Measurements from ENCODE around the gene ZNF814. TPM values are rescaled to one million over a fixed set of nuclear protein-coding genes. Genes with fewer than 3 reads are reported as not detected.
A peak's percentile ranks its signal among the peaks of the same experiment; 100 is the strongest.
"Not testable (repeated sequence)": the region's sequence is repeated elsewhere in the genome, so short reads cannot be mapped to it uniquely, and the experiment has no call there.

ZNF814 gene
- total and polyA plus RNA-seq, 4 experiments from 2014 or later: 9.3 to 35.3 (median 26.2) TPM

DNA sequence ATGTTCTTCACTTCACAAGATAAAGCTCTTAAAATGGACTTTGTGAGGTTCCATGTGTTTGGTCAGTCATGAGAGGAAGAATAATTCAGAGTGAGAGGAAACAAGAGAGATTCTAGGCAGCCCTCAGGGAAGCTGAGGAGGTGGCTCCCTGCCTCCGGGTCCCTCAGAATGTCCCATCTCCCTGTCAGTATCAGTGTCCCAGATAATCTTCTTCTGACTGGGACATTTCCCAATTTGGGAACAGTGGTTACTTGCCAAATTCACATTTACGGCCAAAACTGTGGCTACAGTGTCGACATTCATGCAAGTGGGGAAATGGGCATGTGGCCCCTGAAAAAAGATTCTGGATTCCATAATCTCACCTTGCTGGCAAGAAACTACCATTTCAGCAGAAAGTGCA is 18.6 kb upstream of the ZNF814 start:
- H3K27ac ChIP-seq (ENCODE audit: low read depth, low read length): no peak overlapping the region
- peaks cover 0 to 73% (median 57%) of the 10 kb centered on the region in 8 donors for H3K9me3 Mint-ChIP-seq
- intact Hi-C loops (cut with micrococcal nuclease): no loop called here
- H3K4me1 ChIP-seq (ENCODE audit: insufficient read depth, low read length): peaks cover 3% of the 10 kb centered on the region
- ChIA-PET CTCF (ENCODE audit: partially characterized antibody) (interaction anchor here (1.0 kb wide), 1 partner anchor 9 kb away, joined by 3 read pairs; no protein-coding TSS in a partner anchor), POLR2A (ENCODE audit: partially characterized antibody) (no interaction called here)
- H3K9me3 ChIP-seq (ENCODE audit: control insufficient read depth in 1 of 2, low read length in 2 of 2): peaks cover 0 to 10% of the 10 kb centered on the region in 2 donors
- H3K27me3 ChIP-seq (ENCODE audit: insufficient read depth, low read length): no peaks in the 10 kb centered on the region
- H3K36me3 ChIP-seq (ENCODE audit: insufficient read depth, low read length): peaks cover 9% of the 10 kb centered on the region
- peaks cover 48 to 58% of the 10 kb centered on the region in 2 donors for H3K36me3 Mint-ChIP-seq
- DNase-seq: no peak
- no peaks in the 10 kb centered on the region for H3K27me3 Mint-ChIP-seq
- H3K4me3 ChIP-seq (ENCODE audit: low read length in 2 of 2): no peak overlapping the region
- H3K4me1 Mint-ChIP-seq: peaks cover 8 to 18% (median 10%) of the 10 kb centered on the region in 4 donors
- no peak overlapping the region for H3K27ac Mint-ChIP-seq
- H3K4me3 Mint-ChIP-seq: no peak overlapping the region

DNA sequence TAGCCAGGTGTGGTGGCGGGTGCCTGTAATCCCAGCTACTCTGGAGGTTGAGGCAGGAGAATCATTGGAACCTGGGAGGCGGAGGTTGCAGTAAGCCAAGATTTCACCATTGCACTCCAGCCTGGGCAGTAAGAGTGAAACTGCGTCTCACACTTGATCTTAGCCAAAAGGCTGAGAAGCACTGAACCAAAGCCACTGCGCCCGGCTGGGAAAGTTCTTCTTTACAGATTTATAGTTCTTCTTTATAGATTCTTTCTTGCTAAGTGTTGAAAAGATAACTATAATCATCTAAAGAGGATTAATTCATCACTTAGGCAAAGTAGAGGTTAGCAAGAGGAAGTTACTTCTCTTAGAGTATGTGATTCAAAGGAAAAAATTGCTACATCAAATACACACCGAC is 16.4 kb upstream of the ZNF814 start:
- ChIA-PET POLR2A (ENCODE audit: partially characterized antibody) (no interaction called here), CTCF (ENCODE audit: partially characterized antibody) (no interaction called here)
- H3K27ac ChIP-seq (ENCODE audit: low read depth, low read length): no peak overlapping the region
- intact Hi-C loops (cut with micrococcal nuclease): no loop called here
- Mint-ChIP-seq H3K9me3 (peaks cover 0 to 65% (median 44%) of the 10 kb centered on the region in 8 donors), H3K27ac (peak overlapping the region in 2 of 7 donors; percentile 12 to 50), H3K4me3 (no peak overlapping the region), H3K27me3 (no peaks in the 10 kb centered on the region), H3K4me1 (peaks cover 6 to 7% (median 6%) of the 10 kb centered on the region in 4 donors), H3K36me3 (peaks cover 28 to 38% of the 10 kb centered on the region in 2 donors)
- H3K4me1 ChIP-seq (ENCODE audit: insufficient read depth, low read length): peaks cover 3% of the 10 kb centered on the region
- H3K27me3 ChIP-seq (ENCODE audit: insufficient read depth, low read length): no peaks in the 10 kb centered on the region
- no peak overlapping the region for H3K4me3 ChIP-seq (ENCODE audit: low read length in 2 of 2)
- no peak for DNase-seq
- H3K9me3 ChIP-seq (ENCODE audit: control insufficient read depth in 1 of 2, low read length in 2 of 2): peaks cover 0 to 8% of the 10 kb centered on the region in 2 donors
- H3K36me3 ChIP-seq (ENCODE audit: insufficient read depth, low read length): no peaks in the 10 kb centered on the region

DNA sequence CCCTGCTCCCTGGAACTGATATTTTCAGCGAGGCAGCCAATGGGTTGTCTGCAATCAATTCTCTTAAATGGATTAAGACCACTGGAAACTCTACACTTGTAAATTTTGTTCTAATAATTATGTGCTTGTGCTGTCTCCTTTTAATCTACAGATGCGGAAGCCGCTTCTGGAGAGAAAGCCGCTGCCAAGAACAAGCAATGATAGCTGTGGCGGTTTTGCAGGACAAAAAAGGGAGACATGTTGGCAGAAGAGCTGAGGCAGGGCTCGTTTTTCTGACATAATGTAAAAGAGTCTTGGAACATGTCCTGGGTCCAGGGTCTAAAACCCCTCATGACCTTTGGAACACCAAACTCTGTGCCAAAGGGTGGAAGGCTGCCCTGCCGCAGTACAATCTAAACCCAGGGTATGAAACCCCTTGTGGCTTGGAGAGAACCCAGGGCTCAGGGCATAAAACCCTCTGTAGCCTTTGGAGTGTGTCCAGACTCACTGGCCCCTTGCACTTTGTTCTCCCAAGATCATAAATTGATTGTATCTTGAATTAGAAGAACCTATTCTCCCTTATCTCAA is 14.9 kb upstream of the ZNF814 start:
- ChIA-PET CTCF (ENCODE audit: partially characterized antibody) (interaction anchor here (0.7 kb wide), 1 partner anchor 31 kb away, joined by 3 read pairs; the partner anchor contains the start of gene ZNF418), POLR2A (ENCODE audit: partially characterized antibody) (no interaction called here)
- no peak overlapping the region for H3K4me3 Mint-ChIP-seq
- no peaks in the 10 kb centered on the region for H3K27me3 Mint-ChIP-seq
- intact Hi-C loops (cut with micrococcal nuclease): loop anchor here (1.0 kb wide), 1 partner anchor 497 kb away; no protein-coding TSS in a partner anchor
- H3K27ac Mint-ChIP-seq: no peak overlapping the region
- peaks cover 17 to 30% of the 10 kb centered on the region in 2 donors for H3K36me3 Mint-ChIP-seq
- Histone ChIP-seq H3K9me3 (ENCODE audit: control insufficient read depth in 1 of 2, low read length in 2 of 2) (peaks cover 0 to 8% of the 10 kb centered on the region in 2 donors), H3K4me1 (ENCODE audit: insufficient read depth, low read length) (peaks cover 3% of the 10 kb centered on the region), H3K27ac (ENCODE audit: low read depth, low read length) (no peak overlapping the region), H3K36me3 (ENCODE audit: insufficient read depth, low read length) (no peaks in the 10 kb centered on the region), H3K4me3 (ENCODE audit: low read length in 2 of 2) (no peak overlapping the region), H3K27me3 (ENCODE audit: insufficient read depth, low read length) (no peaks in the 10 kb centered on the region)
- DNase-seq: no peak
- peaks cover 0 to 56% (median 44%) of the 10 kb centered on the region in 8 donors for H3K9me3 Mint-ChIP-seq
- peaks cover 6 to 7% (median 6%) of the 10 kb centered on the region in 4 donors for H3K4me1 Mint-ChIP-seq

DNA sequence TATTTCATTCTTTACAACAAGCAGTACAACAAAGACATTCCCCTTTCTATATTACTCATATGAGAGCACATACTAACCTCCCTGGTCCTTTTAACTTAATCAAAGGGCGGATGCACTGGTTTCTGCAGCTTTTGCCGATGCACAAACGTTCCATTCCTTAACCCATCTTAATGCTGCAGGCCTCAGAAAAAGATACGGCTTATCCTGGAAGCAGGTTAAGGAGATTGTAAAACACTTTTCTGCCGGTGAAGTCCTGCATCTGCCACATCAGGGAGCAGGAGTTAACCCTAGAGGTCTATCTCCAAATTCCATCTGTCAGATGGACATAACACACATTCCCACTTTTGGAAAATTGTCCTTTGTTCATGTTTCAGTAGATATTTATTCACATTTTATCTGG is 11.5 kb upstream of the ZNF814 start:
- no peaks in the 10 kb centered on the region for H3K27me3 Mint-ChIP-seq
- POLR2A ChIA-PET (ENCODE audit: partially characterized antibody): no interaction called here
- H3K36me3 Mint-ChIP-seq: peaks cover 4 to 8% of the 10 kb centered on the region in 2 donors
- H3K27me3 ChIP-seq (ENCODE audit: insufficient read depth, low read length): no peaks in the 10 kb centered on the region
- H3K4me3 ChIP-seq (ENCODE audit: low read length in 2 of 2): no peak overlapping the region
- no peak overlapping the region for H3K27ac Mint-ChIP-seq
- H3K9me3 Mint-ChIP-seq: peaks cover 0 to 53% (median 36%) of the 10 kb centered on the region in 8 donors
- H3K36me3 ChIP-seq (ENCODE audit: insufficient read depth, low read length): no peaks in the 10 kb centered on the region
- peaks cover 3% of the 10 kb centered on the region for H3K4me1 ChIP-seq (ENCODE audit: insufficient read depth, low read length)
- H3K27ac ChIP-seq (ENCODE audit: low read depth, low read length): no peak overlapping the region
- no peak for DNase-seq
- intact Hi-C loops (cut with micrococcal nuclease): no loop called here
- peaks cover 6 to 7% (median 6%) of the 10 kb centered on the region in 4 donors for H3K4me1 Mint-ChIP-seq
- CTCF ChIA-PET (ENCODE audit: partially characterized antibody): interaction anchor here (0.7 kb wide), 1 partner anchor 94 kb away, joined by 3 read pairs; no protein-coding TSS in a partner anchor
- no peaks in the 10 kb centered on the region for H3K9me3 ChIP-seq (ENCODE audit: control insufficient read depth in 1 of 2, low read length in 2 of 2)
- no peak overlapping the region for H3K4me3 Mint-ChIP-seq

DNA sequence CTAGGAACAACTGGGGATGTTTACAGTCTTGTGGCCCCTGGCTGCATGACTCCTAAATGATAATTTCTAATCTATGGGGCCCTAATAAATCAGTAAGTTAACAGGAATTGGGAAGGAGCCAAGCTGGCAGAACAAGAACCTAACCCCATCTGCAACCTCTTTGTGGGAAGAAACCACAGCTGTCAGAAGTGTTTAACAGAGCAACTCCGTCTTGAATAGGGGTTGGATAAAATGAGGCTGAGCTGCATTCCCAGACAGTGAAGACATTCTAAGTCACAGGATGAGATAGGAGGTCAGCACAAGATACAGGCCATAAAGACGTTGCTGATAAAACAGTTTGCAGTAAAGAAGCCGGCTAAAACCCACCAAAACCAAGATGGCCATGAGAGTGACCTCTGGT is 1.9 kb upstream of the ZNF814 start:
- DNase-seq; H3K9me3 ChIP-seq (ENCODE audit: control insufficient read depth in 1 of 2, low read length in 2 of 2); H3K27me3 ChIP-seq (ENCODE audit: insufficient read depth, low read length); H3K27ac Mint-ChIP-seq; CTCF ChIA-PET (ENCODE audit: partially characterized antibody); H3K4me3 Mint-ChIP-seq; H3K36me3 ChIP-seq (ENCODE audit: insufficient read depth, low read length); POLR2A ChIA-PET (ENCODE audit: partially characterized antibody); H3K4me3 ChIP-seq (ENCODE audit: low read length in 2 of 2); H3K27ac ChIP-seq (ENCODE audit: low read depth, low read length); H3K27me3 Mint-ChIP-seq; intact Hi-C loops (cut with micrococcal nuclease): not testable (repeated sequence)
- H3K4me1 ChIP-seq (ENCODE audit: insufficient read depth, low read length): peaks cover 20% of the 10 kb centered on the region
- Mint-ChIP-seq H3K36me3 (peaks cover 32 to 34% of the 10 kb centered on the region in 2 donors), H3K4me1 (peaks cover 10 to 27% (median 21%) of the 10 kb centered on the region in 4 donors), H3K9me3 (peaks cover 0 to 60% (median 50%) of the 10 kb centered on the region in 8 donors)

DNA sequence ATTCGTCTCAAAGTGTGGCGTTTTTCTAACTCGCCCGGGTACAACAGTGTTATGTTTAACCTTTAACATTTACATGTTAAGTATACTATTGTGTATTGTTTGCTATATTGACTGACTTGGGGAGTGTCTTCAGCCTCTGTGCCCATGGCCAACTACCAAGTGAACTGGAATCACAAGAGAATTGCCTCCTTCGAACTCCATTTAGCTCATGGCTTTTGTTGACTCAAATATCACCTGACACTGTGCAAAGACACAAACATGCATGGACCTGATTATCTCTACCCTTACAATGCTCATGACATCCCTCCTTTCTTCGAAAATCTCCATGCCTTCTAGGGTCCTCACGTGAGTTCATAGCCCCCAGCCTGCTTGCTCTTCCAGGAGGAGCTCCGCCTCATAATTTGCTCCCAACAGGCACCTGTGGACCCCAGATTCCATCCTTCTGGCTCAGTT is 704 bp downstream of the ZNF814 start:
- DNase-seq: no peak
- H3K4me3 Mint-ChIP-seq: peak overlapping the region; percentile 88 to 92 (median 89)
- H3K9me3 Mint-ChIP-seq: peaks cover 0 to 80% (median 66%) of the 10 kb centered on the region in 8 donors

DNA sequence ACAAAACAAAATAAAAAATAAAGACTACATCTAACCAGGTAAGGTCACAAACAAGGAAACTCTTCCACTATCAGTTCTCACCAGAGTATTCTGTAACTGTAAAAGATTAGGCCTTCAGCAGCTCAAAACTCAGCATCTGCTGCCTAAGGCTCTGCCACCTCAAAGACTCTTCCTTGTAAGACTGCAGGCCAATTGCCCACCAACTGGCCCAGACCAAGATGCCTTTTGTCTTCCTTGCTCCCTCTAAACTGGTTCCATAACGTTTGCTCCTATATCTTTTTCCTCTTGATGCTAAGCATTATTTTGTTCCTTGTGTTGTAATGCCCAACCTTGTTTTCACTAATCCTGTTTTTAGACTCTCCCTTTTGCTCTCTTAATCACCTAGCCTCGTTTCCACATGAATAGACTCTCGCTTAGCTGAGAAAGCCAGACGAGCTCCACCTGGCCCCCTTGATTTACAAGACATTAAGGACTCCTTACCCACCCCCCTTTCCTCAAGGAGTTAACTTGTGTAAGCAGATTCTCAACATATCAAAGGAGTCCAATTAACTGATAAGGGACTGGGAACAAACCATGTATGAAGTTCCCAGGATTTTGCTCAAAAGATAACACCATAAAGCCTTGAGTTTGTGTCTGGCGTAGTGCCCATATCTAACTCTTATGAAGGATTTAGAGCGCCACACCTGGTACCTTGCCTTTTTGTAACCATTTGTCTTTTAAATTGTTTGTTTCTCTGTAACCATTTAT is 1.5 kb downstream of the ZNF814 start:
- H3K27ac Mint-ChIP-seq: peak overlapping the region in 2 of 7 donors; percentile 10 to 37
- peaks cover 10 to 27% (median 21%) of the 10 kb centered on the region in 4 donors for H3K4me1 Mint-ChIP-seq
- ChIA-PET POLR2A (ENCODE audit: partially characterized antibody) (interaction anchor here (1.7 kb wide), 1 partner anchor 160 kb away, joined by 6 read pairs; the partner anchor contains the start of gene ZNF671), CTCF (ENCODE audit: partially characterized antibody) (no interaction called here)
- peaks cover 60 to 61% of the 10 kb centered on the region in 2 donors for H3K36me3 Mint-ChIP-seq
- H3K4me3 Mint-ChIP-seq: peak overlapping the region; percentile 88 to 92 (median 89)
- intact Hi-C loops (cut with micrococcal nuclease): no loop called here
- no peaks in the 10 kb centered on the region for H3K27me3 Mint-ChIP-seq
- Histone ChIP-seq H3K4me1 (ENCODE audit: insufficient read depth, low read length) (peaks cover 20% of the 10 kb centered on the region), H3K36me3 (ENCODE audit: insufficient read depth, low read length) (peaks cover 6% of the 10 kb centered on the region), H3K9me3 (ENCODE audit: control insufficient read depth in 1 of 2, low read length in 2 of 2) (no peaks in the 10 kb centered on the region), H3K27ac (ENCODE audit: low read depth, low read length) (no peak overlapping the region), H3K4me3 (ENCODE audit: low read length in 2 of 2) (no peak overlapping the region), H3K27me3 (ENCODE audit: insufficient read depth, low read length) (no peaks in the 10 kb centered on the region)
- no peak for DNase-seq
- H3K9me3 Mint-ChIP-seq: peaks cover 0 to 81% (median 71%) of the 10 kb centered on the region in 8 donors

More for the DNA sequence above, 704 bp downstream of the ZNF814 start:
- H3K27ac Mint-ChIP-seq: peak overlapping the region; percentile 30 to 86 (median 75)
- intact Hi-C loops (cut with micrococcal nuclease): loop anchor here (1.0 kb wide), 1 partner anchor 28 kb away; the partner anchor contains the start of gene ZNF417
- H3K4me1 Mint-ChIP-seq: peaks cover 10 to 27% (median 21%) of the 10 kb centered on the region in 4 donors
- CTCF ChIA-PET (ENCODE audit: partially characterized antibody): no interaction called here
- H3K27me3 ChIP-seq (ENCODE audit: insufficient read depth, low read length): no peaks in the 10 kb centered on the region
- peaks cover 6% of the 10 kb centered on the region for H3K36me3 ChIP-seq (ENCODE audit: insufficient read depth, low read length)
- POLR2A ChIA-PET (ENCODE audit: partially characterized antibody): interaction anchor here (1.0 to 2.1 kb wide), 4 partner anchors 28 to 538 kb away, joined by 3 to 6 read pairs (median 4); partner anchors contain the start of genes ZNF417, ZNF549 and ZNF587
- H3K27me3 Mint-ChIP-seq: no peaks in the 10 kb centered on the region
- peaks cover 53 to 55% of the 10 kb centered on the region in 2 donors for H3K36me3 Mint-ChIP-seq
- H3K9me3 ChIP-seq (ENCODE audit: control insufficient read depth in 1 of 2, low read length in 2 of 2): no peaks in the 10 kb centered on the region
- peak overlapping the region; percentile 50 for H3K27ac ChIP-seq (ENCODE audit: low read depth, low read length)
- peaks cover 20% of the 10 kb centered on the region for H3K4me1 ChIP-seq (ENCODE audit: insufficient read depth, low read length)
- peak overlapping the region; percentile 76 to 77 for H3K4me3 ChIP-seq (ENCODE audit: low read length in 2 of 2)
